ENCODE measurements around the gene SIPA1L3. TPM values are rescaled to one million over a fixed set of nuclear protein-coding genes. Genes with fewer than 3 reads are reported as not detected.

The SIPA1L3 gene
- polyA plus RNA-seq, 2 of the 4 experiments (the other 2 are of a cell fraction), result 28.9 to 50.6 TPM

GRCh38 chr19:38219221-38219620, 312.2 kb downstream of the SIPA1L3 start (continued):
- TF ChIP-seq PHF8 (IDR thresholded peaks at IDR 0.05; ENCODE audit: borderline replicate concordance, low read depth), result no peak
- no peak for TF ChIP-seq JUN (IDR thresholded peaks at IDR 0.05)

- Histone ChIP-seq H3K4me3 (no peak overlapping the region), H3K4me1 (peaks cover 5% of the 10 kb centered on the region; the same call in 1 of the 3 replicates), H3K4me2 (no peak overlapping the region), H3K27ac (no peak overlapping the region), H3K9me3 (no peaks in the 10 kb centered on the region)
- FAIRE-seq (no peak), ATAC-seq (no peak), DNase-seq (ENCODE audit: low read depth in 1 of 2, low spot score in 1 of 2) (no peak)
- ChIA-PET POLR2A (interaction anchor here (0.7 kb wide), 1 partner anchor 15 kb away, joined by 3 read pairs; no protein-coding TSS in a partner anchor), CTCF (interaction anchor here (0.7 to 4.4 kb wide), 7 partner anchors 12 to 319 kb away, joined by 3 to 23 read pairs (median 4); no protein-coding TSS in a partner anchor)
- 91% methylated on average over 6 of the region's 6 CpGs for WGBS (ENCODE audit: missing lambda C conversion rate)
- peak in 1 of 2 experiments; percentile 20; a peak in 1 of 4 replicates for TF ChIP-seq CEBPB (IDR thresholded peaks at IDR 0.05)
- no peak for TF ChIP-seq RFX5 (IDR thresholded peaks at IDR 0.05)
These were observed 314.4 kb downstream of the SIPA1L3 start for GRCh38 chr19:38221421-38221820.

DNA sequence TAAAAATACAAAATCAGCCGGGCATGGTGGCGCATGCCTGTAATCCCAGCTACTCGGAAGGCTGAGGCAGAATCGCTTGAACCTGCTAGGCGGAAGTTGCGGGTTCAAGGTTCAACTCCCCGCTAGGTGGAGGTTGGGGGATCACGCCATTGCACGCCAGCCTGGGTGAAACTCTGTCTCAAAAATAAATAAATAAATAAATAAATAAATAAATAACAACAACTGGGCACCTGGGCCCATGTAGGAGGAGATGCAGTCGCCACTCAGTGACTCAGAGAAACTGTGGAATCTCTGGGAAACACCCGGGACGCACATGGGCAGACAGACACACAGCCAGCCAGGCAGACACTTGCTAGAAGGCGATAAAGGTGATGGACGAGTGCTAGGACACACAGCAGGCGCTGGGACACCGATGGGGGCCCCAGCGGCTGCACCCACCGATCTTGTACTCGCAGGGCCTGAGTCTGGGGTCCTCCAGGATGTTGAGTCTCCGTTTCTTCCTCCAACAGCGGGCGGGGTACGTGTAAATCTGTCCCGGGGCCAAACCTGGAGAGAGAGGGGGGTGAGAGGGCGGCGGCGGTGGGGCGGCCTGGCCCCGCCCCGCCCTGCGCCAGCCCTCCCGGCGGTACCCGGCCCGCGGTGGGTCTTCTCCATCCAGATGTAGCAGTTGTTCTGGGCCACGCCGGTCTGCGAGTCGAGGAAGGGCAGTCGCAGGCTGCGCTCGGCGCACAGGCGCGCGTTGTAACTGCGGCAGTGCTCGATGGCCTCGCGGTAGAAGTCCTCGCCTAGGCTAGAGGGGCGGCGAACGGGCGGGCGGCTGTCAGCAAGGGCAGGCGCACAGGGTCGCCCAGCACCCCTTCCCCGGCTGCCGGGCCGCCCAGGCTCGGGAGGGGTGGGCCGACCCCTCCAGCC, 315.2 kb downstream of the SIPA1L3 start:
- POLR2A ChIA-PET, result interaction anchor here (0.7 kb wide), 1 partner anchor 14 kb away, joined by 3 read pairs; no protein-coding TSS in a partner anchor

DNA sequence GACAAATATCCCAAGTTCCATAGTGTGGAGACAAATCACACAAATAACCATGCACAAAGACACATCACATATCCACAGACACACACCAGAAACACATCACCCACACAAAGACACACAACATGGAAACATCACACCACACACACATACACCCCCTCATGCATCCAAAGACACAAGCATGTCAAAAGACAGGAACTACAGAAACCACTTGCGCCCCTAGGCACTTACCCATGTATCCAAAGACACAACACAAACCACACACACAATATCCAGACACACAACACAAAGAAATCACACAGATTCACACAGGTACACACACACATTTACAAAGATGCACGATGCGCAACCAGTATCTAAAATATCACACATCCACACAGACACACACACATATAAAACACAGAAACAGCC, 316.1 kb downstream of the SIPA1L3 start:
- 89% methylated on average over 3 of the region's 3 CpGs for WGBS (ENCODE audit: missing lambda C conversion rate)
- FAIRE-seq, result peak; percentile 97
- DNase-seq (ENCODE audit: low read depth in 1 of 2, low spot score in 1 of 2), result no peak
- POLR2A ChIA-PET, result no interaction called here
- Histone ChIP-seq H3K9me3 (no peaks in the 10 kb centered on the region), H3K4me1 (peaks cover 12% of the 10 kb centered on the region), H3K4me3 (no peak overlapping the region), H3K27ac (no peak overlapping the region), H3K4me2 (peak overlapping the region; percentile 80)
- no peak for TF ChIP-seq RARB (CRISPR knock-in tag; IDR thresholded peaks at IDR 0.05)
- TF ChIP-seq FOSB (CRISPR knock-in tag; IDR thresholded peaks at IDR 0.05), result no peak
- TF ChIP-seq CEBPB (IDR thresholded peaks at IDR 0.05), result no peak
- TF ChIP-seq EHMT2 (IDR thresholded peaks at IDR 0.05; ENCODE audit: low read depth), result no peak
- TF ChIP-seq, protein P1, sequence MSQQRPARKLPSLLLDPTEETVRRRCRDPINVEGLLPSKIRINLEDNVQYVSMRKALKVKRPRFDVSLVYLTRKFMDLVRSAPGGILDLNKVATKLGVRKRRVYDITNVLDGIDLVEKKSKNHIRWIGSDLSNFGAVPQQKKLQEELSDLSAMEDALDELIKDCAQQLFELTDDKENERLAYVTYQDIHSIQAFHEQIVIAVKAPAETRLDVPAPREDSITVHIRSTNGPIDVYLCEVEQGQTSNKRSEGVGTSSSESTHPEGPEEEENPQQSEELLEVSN (IDR thresholded peaks at IDR 0.05; ENCODE audit: borderline replicate concordance, low read depth), result no peak
- TF ChIP-seq GATA3 (IDR thresholded peaks at IDR 0.05; ENCODE audit: borderline replicate concordance), result no peak
- TF ChIP-seq HOXB5 (CRISPR knock-in tag; IDR thresholded peaks at IDR 0.05), result no peak
- TF ChIP-seq CBX8 (IDR thresholded peaks at IDR 0.05), result no peak
- TF ChIP-seq KDM1A (IDR thresholded peaks at IDR 0.05; ENCODE audit: low read depth), result no peak
- no peak for ATAC-seq
- CTCF ChIA-PET, result interaction anchor here (0.6 to 4.4 kb wide), 2 partner anchors 51 to 321 kb away, joined by 3 to 23 read pairs; no protein-coding TSS in a partner anchor

More for the DNA sequence above, 315.2 kb downstream of the SIPA1L3 start:
- 86% methylated on average over 64 of the region's 64 CpGs for WGBS (ENCODE audit: missing lambda C conversion rate)
- FAIRE-seq (no peak), DNase-seq (ENCODE audit: low read depth in 1 of 2, low spot score in 1 of 2) (no peak), ATAC-seq (no peak)
- CTCF ChIA-PET, result interaction anchor here (0.7 to 4.4 kb wide), 5 partner anchors 11 to 320 kb away, joined by 3 to 23 read pairs (median 4); no protein-coding TSS in a partner anchor
- Histone ChIP-seq H3K27ac (no peak overlapping the region), H3K9me3 (no peaks in the 10 kb centered on the region), H3K4me3 (no peak overlapping the region), H3K4me2 (no peak overlapping the region), H3K4me1 (peaks cover 6% of the 10 kb centered on the region; the same call in 1 of the 3 replicates)
- no peak for TF ChIP-seq ESRRA (IDR thresholded peaks at IDR 0.05; ENCODE audit: borderline replicate concordance, low read length)
- TF ChIP-seq RNF2 (IDR thresholded peaks at IDR 0.05; ENCODE audit: borderline replicate concordance, low read depth), result no peak
- TF ChIP-seq ZC3H11A (IDR thresholded peaks at IDR 0.05), result peak; percentile 49
- TF ChIP-seq EHF (CRISPR knock-in tag; IDR thresholded peaks at IDR 0.05), result no peak
- no peak for TF ChIP-seq HOXA7 (CRISPR knock-in tag; IDR thresholded peaks at IDR 0.05)
- TF ChIP-seq BHLHE40 (IDR thresholded peaks at IDR 0.05; ENCODE audit: low read depth, low read length), result no peak
